Stimulated activated naive CD8-positive, alpha-beta T cell treated with anti-CD3 and anti-CD28 coated beads, Interleukin-15, amount 100 ng/mL, for 72 hours (primary cell): ENCODE data around the gene SH3PXD2A.
A peak's percentile ranks its signal among the peaks of the same experiment; 100 is the strongest.
"Not testable (repeated sequence)": the region's sequence is repeated elsewhere in the genome, so short reads cannot be mapped to it uniquely, and the experiment has no call there.

Experiments
- ATAC-seq: fragments of 150-1000 bp; cut with Tn5 transposase; 2 replicates; pipeline ENCODE4 v1.10.0; 2021; ENCODE audit warnings: mild to moderate bottlenecking, moderate library complexity
- DNase-seq, 2 donors: peaks; one replicate each; pipeline ENCODE4 v3.0.0; 2021 to 2022
- H3K27ac Mint-ChIP-seq, 2 donors: one replicate each; pipeline ENCODE4 v1.8.0; 2022; ENCODE audit warnings: mild to moderate bottlenecking in 2 of 2, mixed read lengths in 2 of 2, moderate library complexity in 2 of 2
- H3K27me3 Mint-ChIP-seq: one replicate; pipeline ENCODE4 v1.8.0; 2022; ENCODE audit warnings: mixed read lengths
- H3K4me1 Mint-ChIP-seq: one replicate; pipeline ENCODE4 v1.8.0; 2022; ENCODE audit warnings: mild to moderate bottlenecking, mixed read lengths
- H3K4me3 Mint-ChIP-seq, 2 donors: one replicate each; pipeline ENCODE4 v1.8.0; 2022; ENCODE audit warnings: mild to moderate bottlenecking in 2 of 2, mixed read lengths in 2 of 2, moderate library complexity in 1 of 2
- H3K9me3 Mint-ChIP-seq, 2 donors: one replicate each; pipeline ENCODE4 v1.8.0; 2022; ENCODE audit warnings: mixed read lengths in 2 of 2

SH3PXD2A gene

DNA sequence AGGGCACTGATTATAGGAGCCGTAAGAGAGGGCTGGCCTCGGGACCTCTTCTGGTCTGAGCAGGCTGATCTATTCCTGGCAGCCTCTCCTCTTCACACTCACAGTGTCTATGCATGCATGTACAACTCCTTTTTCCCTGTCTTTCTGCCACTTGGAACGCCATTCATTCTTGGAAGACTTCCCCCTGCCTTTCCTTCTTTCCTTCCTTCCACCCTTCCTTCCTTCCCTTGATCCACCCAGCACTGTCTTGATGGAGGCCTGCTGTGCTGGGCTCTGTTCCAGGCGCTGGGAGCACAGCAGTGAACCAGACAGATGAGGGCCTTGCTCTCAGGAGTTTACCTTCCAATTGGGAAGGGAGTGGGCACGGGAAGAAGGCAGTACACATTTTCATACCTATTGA, 114.8 kb downstream of the SH3PXD2A start:
- peaks cover 3% of the 10 kb centered on the region for H3K4me1 Mint-ChIP-seq
- H3K27ac Mint-ChIP-seq = peak overlapping the region in 1 of 2 donors; percentile 89
- no peak for ATAC-seq

DNA sequence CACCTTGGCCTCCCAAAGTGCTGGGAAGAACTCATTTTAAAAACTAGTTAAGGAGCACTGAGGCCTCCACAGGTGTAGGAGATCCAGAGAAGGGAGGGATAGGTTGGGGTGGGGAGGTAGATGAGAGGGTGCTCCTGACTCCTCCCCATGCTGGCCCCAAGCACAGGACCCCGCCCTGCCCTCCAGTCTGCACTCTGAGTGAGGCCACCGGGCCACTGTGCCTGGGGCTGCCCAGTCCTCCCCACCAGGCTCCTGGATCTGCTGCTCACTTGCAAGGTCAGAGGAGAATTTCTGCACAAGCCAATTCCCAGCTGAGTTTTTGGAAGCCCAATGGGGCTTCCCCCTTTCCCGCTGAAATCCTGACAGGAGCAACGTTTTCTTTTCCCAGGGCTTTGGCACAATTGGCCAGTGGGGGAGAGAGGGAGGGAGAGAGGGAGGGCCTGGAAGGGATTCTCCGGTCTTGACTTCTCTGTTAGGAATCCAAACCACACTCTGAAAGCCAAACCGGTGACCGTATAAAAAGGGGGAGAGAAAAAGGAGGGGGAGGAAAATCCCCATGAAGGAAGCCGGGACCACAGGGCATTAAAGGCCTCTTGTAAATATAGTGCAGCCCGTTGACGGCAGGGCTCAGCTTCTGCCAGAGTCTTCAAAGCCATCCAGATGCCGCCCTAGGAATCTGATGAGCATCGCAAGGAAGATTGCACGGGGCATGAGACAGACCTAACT, 116.2 kb downstream of the SH3PXD2A start:
- no peak overlapping the region for H3K27ac Mint-ChIP-seq

More for the DNA sequence above, 114.8 kb downstream of the SH3PXD2A start:
- Mint-ChIP-seq H3K9me3 (no peaks in the 10 kb centered on the region), H3K27me3 (no peaks in the 10 kb centered on the region), H3K4me3 (no peak overlapping the region)
- no peak for DNase-seq

DNA sequence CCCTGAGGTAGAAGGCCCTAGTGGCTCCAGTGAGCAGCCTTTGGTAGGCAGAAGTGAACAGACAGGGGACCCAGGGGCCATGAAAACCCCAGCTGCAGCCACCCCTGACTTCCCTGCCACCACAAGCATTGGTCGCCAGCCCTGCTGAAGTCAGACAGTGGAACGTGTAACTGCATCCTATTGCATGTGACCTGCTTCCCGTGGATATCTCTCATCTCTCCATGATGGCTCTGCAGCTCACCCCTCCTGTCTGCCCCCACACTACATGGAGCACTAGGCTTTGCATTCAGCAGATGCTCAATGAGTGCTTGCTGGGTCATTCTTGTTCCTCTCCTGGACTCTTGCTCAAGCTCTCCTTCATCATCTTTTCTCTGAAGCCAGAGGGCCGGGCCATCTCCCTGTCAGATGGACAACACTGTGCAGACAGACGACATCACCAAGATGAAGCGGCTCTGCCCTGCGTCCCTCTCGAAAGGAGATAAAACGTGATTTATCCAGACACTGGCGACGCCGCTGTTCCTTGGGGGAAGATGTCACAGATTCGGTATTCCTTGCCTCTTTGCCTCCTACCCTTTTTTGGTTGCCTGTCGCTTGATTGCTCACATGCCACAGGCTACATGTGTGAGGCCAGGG, 117.5 kb downstream of the SH3PXD2A start:
- no peaks in the 10 kb centered on the region for H3K27me3 Mint-ChIP-seq
- DNase-seq (no peak), ATAC-seq (no peak)
- no peak overlapping the region for H3K4me3 Mint-ChIP-seq
- H3K9me3 Mint-ChIP-seq = no peaks in the 10 kb centered on the region
- H3K27ac Mint-ChIP-seq = peak overlapping the region in 1 of 2 donors; percentile 22
- H3K4me1 Mint-ChIP-seq = no peaks in the 10 kb centered on the region

More for the DNA sequence above, 116.2 kb downstream of the SH3PXD2A start:
- H3K27me3 Mint-ChIP-seq = no peaks in the 10 kb centered on the region
- H3K9me3 Mint-ChIP-seq = no peaks in the 10 kb centered on the region
- H3K4me1 Mint-ChIP-seq = no peaks in the 10 kb centered on the region
- DNase-seq = no peak
- no peak overlapping the region for H3K4me3 Mint-ChIP-seq
- no peak for ATAC-seq

DNA sequence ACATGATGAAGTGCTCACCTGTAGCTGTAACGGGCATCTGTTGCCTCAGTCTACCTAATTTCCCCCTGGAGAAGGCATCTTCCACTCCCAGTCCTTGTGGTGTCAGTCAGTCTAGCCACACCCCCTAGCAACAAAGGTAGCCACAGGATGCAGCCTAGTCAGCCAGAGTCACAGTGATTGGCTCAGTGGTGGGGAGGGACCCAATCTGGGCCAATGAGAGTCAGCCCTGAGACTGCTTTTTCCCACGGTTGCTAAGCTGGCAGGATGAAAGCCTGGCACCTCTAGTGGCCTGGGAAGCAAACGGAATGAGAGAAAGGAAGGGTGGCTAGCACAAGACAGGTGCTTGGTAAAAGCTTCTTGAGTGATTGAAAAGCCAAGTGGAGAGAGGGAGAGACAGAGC, 118.6 kb downstream of the SH3PXD2A start:
- Mint-ChIP-seq H3K27ac (no peak overlapping the region), H3K4me1 (no peaks in the 10 kb centered on the region), H3K27me3 (no peaks in the 10 kb centered on the region), H3K9me3 (no peaks in the 10 kb centered on the region), H3K4me3 (no peak overlapping the region)
- ATAC-seq = no peak
- DNase-seq = no peak

DNA sequence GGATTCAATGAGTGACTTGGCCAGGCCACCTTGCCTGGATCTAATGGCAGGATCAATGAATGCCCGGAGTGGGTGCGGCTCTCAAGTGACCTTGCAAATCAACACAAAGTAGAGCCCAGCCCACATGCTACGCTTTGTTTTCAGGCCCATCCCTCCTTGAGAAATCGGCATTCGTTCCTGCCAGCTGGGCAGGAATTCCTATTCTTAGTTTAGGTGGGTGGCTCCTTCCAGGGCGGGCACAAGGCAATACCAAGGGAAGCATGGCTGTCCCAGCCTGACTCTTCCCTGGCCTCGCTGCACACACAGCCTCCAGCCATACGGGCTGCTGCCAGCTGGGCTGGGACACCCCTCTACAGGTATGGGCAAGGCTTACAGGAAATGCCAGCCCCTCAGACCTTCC, 119.3 kb downstream of the SH3PXD2A start:
- no peak overlapping the region for H3K27ac Mint-ChIP-seq
- H3K9me3 Mint-ChIP-seq = no peaks in the 10 kb centered on the region
- H3K27me3 Mint-ChIP-seq = no peaks in the 10 kb centered on the region
- no peak overlapping the region for H3K4me3 Mint-ChIP-seq
- no peak for DNase-seq
- H3K4me1 Mint-ChIP-seq = no peaks in the 10 kb centered on the region
- ATAC-seq = no peak

DNA sequence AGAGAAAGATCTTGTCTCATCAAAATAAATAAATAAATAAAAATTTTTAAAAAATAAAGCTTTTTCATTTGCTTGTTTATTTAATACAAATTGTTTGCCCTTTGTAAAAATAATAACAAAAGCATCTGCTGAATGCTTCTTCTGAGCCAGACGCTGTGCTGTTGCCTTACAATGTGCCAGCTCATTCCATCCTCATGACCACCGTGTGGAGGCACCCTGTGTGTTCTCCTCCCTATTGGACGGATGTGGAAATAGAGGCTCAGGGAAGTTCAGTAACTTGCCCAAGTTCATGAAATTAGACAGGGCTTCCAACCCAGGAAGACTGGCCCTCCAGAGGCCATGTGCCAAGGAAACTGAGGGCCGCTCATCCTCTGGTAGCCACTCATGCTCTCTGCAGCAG, 120.6 kb downstream of the SH3PXD2A start:
- DNase-seq (no peak), ATAC-seq (no peak)
- Mint-ChIP-seq H3K9me3 (no peaks in the 10 kb centered on the region), H3K27me3 (no peaks in the 10 kb centered on the region), H3K27ac (no peak overlapping the region), H3K4me3 (no peak overlapping the region), H3K4me1 (no peaks in the 10 kb centered on the region)

DNA sequence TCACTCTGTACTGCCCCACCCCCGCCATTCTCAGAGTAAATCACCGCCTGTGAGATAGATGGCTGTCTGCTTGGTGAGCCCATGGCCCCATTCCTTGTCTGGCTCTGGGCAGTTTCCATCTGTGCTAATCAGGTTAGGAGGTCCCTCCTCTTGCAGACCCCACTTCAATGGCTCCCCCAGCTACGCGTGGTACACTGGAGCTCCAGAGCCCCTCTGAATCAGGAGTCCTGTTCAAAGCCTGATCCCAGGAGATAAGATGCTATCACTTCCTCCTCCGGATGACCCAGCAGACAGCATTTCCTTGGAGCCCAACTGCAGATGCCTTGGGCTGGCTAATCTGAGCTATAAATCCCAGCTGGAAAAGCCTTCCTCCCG, 122.3 kb downstream of the SH3PXD2A start:
- no peaks in the 10 kb centered on the region for H3K4me1 Mint-ChIP-seq
- no peaks in the 10 kb centered on the region for H3K9me3 Mint-ChIP-seq
- no peak overlapping the region for H3K27ac Mint-ChIP-seq
- H3K27me3 Mint-ChIP-seq = no peaks in the 10 kb centered on the region
- DNase-seq (no peak), ATAC-seq (no peak)
- H3K4me3 Mint-ChIP-seq = no peak overlapping the region

DNA sequence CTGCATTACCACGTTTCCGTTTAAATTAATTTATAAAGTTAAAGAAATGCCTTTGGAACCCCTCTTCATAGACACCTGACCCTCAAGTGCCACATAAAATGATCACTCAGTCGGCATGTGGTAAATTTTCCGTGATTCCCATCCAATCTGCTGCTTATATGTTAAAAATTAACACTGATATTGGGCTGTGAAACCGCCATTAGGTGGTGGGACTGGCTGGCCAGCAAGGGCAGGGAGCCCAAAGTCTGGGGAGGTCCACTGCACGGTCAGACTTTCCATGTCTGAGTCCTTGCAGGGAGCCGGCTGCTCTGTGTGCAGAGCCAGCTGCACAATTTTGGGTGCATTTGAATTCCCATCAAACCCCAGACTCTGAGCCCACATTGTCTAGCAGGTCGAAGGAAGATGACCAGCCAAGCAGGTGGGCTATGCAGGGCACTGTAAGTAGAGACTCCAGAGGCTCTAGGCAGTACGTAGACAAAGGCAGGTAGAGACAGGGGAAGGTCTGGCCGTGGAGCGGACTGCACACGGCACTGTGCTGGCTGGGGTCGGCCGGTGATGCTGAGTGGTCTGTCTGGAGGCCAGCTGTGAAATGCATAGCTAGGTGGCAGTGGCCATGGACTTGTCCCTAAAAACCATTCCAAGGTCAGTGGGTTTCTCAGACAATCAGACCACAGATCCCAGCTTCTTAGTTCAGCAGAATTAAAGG, 122.9 kb downstream of the SH3PXD2A start:
- ATAC-seq = no peak
- no peak for DNase-seq
- Mint-ChIP-seq H3K9me3 (no peaks in the 10 kb centered on the region), H3K4me1 (no peaks in the 10 kb centered on the region), H3K27me3 (no peaks in the 10 kb centered on the region), H3K4me3 (no peak overlapping the region), H3K27ac (no peak overlapping the region)

DNA sequence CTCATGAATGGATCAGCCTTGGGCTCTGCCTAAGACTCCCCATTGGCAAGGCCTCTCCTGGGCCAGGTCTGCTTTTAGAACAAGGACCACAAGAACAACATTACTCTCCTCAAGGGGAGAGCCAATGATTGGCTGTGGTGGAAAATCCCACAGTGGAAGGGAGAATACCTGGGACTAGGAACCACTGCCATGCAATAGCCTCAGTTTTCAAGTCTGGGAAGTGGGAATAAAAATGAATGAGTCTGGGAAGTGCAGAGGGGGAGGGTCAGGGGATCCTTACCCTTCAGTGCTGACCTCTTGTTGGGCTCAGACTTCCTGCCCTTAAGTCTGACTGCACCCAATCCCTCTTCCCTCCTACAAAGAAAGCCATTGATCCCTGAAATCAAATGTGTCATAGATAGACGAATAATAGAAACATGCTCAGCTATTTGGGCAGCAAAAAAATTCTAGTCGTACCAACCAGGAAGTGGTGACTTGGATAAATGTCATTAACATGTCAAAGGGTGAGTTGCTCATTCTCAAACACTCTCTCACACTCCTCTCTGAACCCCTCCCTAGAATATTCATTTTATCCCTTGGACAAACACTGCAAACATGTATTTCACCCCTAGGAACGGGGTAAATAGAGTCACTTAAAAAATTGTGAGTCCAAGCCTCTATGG, 123.6 kb downstream of the SH3PXD2A start:
- ATAC-seq (no peak), DNase-seq (no peak)
- Mint-ChIP-seq H3K4me1 (no peaks in the 10 kb centered on the region), H3K27me3 (no peaks in the 10 kb centered on the region), H3K9me3 (no peaks in the 10 kb centered on the region), H3K4me3 (no peak overlapping the region), H3K27ac (peak overlapping the region in 1 of 2 donors; percentile 59)

DNA sequence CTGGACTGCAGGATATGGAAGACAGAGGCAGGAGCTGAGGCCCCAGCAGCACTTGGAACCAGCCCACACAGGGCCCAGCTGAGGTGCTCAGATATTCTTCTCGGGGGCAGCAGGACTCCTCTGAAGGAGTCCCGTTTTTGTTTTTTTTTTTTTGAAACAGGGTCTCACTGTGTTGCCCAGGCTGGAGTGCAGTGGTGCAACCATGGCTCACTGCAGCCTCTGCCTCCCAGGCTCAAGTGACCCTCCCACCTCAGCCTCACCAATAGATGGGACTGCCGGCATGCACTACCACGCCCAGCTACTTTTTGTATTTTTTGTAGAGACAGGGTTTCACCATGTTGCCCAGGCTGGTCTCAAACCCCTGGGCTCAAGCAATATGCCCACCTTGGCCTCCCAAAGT, 124.3 kb downstream of the SH3PXD2A start:
- not testable (repeated sequence) for H3K27me3 Mint-ChIP-seq, DNase-seq, H3K27ac Mint-ChIP-seq, H3K9me3 Mint-ChIP-seq, ATAC-seq, H3K4me3 Mint-ChIP-seq, H3K4me1 Mint-ChIP-seq

DNA sequence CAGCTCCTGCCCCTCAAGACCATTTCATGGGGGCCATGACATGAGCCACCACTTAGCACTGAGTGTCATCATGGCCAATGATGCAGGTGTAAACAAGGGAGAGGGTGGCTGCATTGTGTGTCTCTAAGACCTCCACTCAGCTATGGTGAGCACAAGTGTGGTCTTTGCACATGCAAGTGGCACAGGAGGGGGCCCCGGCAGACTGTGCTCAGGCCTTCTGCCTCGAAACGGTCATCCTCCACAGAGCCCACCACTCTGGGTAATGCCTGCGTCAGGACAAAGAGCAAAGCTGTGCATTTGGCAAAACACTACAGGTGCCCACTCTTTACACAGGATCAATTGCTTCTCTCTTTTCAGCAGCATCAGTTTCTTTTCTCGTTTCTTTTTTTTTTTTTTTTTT, 125.5 kb downstream of the SH3PXD2A start:
- no peak overlapping the region for H3K27ac Mint-ChIP-seq
- no peaks in the 10 kb centered on the region for H3K27me3 Mint-ChIP-seq
- H3K9me3 Mint-ChIP-seq = no peaks in the 10 kb centered on the region
- H3K4me3 Mint-ChIP-seq = no peak overlapping the region
- no peak for DNase-seq
- no peaks in the 10 kb centered on the region for H3K4me1 Mint-ChIP-seq
- no peak for ATAC-seq

DNA sequence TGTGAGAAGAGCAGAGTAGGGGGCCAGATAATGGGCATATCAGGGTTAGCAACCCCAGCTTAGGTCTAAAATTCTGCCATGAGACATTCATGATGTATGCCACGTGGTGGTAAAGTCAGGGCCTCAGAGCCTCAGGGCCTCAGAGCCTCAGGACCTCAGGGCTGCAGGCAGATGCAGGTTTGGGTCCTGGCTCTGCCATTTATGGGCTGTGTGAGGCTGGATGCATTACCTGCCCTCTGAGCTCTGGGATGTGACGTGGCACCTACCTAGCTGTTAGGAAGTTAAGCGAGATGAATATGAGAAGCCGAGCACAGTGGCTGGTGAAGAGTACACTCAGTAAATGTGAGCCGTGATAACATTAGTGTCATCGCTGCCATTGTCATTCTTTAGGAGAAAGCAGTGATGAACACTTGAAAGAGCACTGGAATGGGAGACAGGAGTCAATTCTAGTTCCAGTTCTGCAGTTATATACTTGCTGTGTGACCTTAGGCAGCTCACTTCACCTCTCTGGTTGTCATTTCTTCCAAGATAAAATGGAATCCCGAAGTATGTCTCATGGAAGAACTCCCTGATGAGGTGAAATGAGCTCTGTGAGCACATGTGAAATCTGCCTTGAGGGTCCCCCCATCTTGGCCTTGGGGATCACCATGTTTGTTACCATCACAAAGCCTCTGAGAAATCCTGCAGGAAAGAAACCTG, 127.2 kb downstream of the SH3PXD2A start:
- no peaks in the 10 kb centered on the region for H3K9me3 Mint-ChIP-seq
- H3K4me3 Mint-ChIP-seq = no peak overlapping the region
- no peaks in the 10 kb centered on the region for H3K27me3 Mint-ChIP-seq
- DNase-seq (no peak), ATAC-seq (no peak)
- no peaks in the 10 kb centered on the region for H3K4me1 Mint-ChIP-seq
- H3K27ac Mint-ChIP-seq = peak overlapping the region in 1 of 2 donors; percentile 21

DNA sequence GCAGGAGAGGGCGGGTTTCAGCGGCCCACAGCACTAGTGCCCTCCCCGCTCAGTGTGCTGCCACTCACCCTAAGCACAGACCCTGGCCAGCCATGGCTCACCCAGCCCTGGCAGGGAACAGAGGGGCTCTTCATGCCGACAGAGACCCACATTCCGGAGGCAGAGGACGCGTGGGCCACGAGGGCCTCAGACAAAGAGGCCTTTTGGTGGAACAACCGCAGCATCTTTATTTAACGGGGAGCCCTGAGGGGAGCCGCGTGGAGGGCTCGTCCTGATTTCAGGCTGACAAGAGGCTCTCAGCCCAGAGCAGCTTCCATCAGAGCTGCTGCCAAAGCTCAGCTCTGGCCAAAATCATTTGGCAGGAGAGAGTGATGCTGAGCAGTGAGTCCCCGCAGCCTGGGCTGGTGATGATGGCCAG, 127.8 kb downstream of the SH3PXD2A start:
- no peaks in the 10 kb centered on the region for H3K9me3 Mint-ChIP-seq
- H3K4me1 Mint-ChIP-seq = no peaks in the 10 kb centered on the region
- no peaks in the 10 kb centered on the region for H3K27me3 Mint-ChIP-seq
- no peak for ATAC-seq
- H3K27ac Mint-ChIP-seq = peak overlapping the region in 1 of 2 donors; percentile 21
- no peak for DNase-seq
- H3K4me3 Mint-ChIP-seq = no peak overlapping the region

DNA sequence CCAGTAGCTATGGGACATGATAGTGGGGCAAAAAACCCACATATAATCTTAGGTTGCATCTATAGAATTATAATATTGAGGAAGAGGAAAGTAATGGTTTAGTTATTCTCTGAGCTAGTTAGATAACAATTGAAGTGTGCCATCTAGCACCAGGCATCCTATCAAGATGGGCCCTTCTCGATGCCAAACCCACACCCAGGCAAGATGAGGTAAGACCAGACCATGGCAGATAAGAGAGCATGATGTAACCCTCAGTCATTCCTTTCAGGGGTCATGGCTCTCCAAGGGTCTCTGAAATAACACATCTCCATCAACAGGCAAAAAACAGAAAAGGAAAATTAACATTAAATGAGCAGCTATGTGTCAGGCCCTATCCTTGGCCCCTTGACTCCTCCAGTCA, 128.7 kb downstream of the SH3PXD2A start:
- no peak for ATAC-seq
- no peak for DNase-seq

DNA sequence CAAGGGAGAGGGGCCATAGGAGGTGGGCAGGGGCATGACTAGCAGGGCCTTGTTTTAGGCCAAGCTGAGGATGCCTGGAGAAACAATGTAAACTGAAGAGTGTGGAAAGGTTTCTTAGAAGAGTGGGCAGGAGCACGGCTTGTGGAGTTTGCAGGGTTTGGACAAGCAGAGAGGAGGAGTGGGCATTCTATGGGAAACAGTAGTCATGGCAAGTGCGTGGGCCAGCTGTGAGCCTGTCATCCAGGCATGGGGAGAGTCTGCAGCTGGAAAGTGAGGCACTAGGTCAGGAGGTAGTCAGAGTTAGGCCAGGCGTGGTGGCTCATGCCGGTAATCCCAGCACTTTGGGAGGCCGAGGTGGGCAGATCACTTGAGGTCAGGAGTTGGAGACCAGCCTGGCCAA, 130.1 kb downstream of the SH3PXD2A start:
- Mint-ChIP-seq H3K27ac (no peak overlapping the region), H3K27me3 (no peaks in the 10 kb centered on the region), H3K4me1 (no peaks in the 10 kb centered on the region), H3K4me3 (no peak overlapping the region), H3K9me3 (no peaks in the 10 kb centered on the region)
- ATAC-seq (no peak), DNase-seq (no peak)

More for the DNA sequence above, 128.7 kb downstream of the SH3PXD2A start:
- Mint-ChIP-seq H3K27me3 (no peaks in the 10 kb centered on the region), H3K4me3 (no peak overlapping the region), H3K9me3 (no peaks in the 10 kb centered on the region), H3K27ac (peak overlapping the region; percentile 6 to 8), H3K4me1 (no peaks in the 10 kb centered on the region)
